Karpas-422 (cell line): Measurements from ENCODE around the gene TEX2. TPM values are rescaled to one million over a fixed set of nuclear protein-coding genes. Genes with fewer than 3 reads are reported as not detected.
"Not testable (repeated sequence)": the region's sequence is repeated elsewhere in the genome, so short reads cannot be mapped to it uniquely, and the experiment has no call there.

Experiments
- DNase-seq: peaks from one replicate; pipeline ENCODE4 v3.0.0-alpha.2; 2015
- H2AFZ ChIP-seq: fragments of 200-600 bp; sonication (generic); 2 replicates; pipeline ENCODE4 v1.6.1; 2014; ENCODE audit warnings: antibody characterized with exemption, low read length, mixed read lengths
- H3K27ac ChIP-seq: fragments of 200-600 bp; sonication (generic); 2 replicates; pipeline ENCODE4 v1.5.1; 2014; ENCODE audit warnings: mild to moderate bottlenecking, low read length, moderate library complexity
- H3K27me3 ChIP-seq: fragments of 200-600 bp; sonication (generic); 2 replicates; pipeline ENCODE4 v1.6.1; 2014; ENCODE audit warnings: low read length, mixed read lengths
- H3K36me3 ChIP-seq: fragments of 200-600 bp; sonication (generic); 2 replicates; pipeline ENCODE4 v1.6.1; 2014; ENCODE audit warnings: low read length, mixed read lengths; ENCODE audit not compliant: insufficient read depth
- H3K4me1 ChIP-seq: fragments of 200-600 bp; sonication (generic); 2 replicates; pipeline ENCODE4 v1.6.1; 2014; ENCODE audit warnings: mild to moderate bottlenecking, low read length, mixed read lengths
- H3K4me2 ChIP-seq: fragments of 200-600 bp; sonication (generic); 2 replicates; pipeline ENCODE4 v1.6.1; 2014; ENCODE audit warnings: low read length, low read depth, mild to moderate bottlenecking; ENCODE audit not compliant: poor library complexity, severe bottlenecking
- H3K4me3 ChIP-seq: fragments of 200-600 bp; sonication (generic); 2 replicates; pipeline ENCODE4 v1.5.1; 2014; ENCODE audit warnings: mild to moderate bottlenecking, antibody characterized with exemption, low read length, mixed read lengths
- H3K79me2 ChIP-seq: fragments of 200-600 bp; sonication (generic); 2 replicates; pipeline ENCODE4 v1.6.1; 2014; ENCODE audit warnings: mild to moderate bottlenecking, low read length, mixed read lengths
- H3K9ac ChIP-seq: fragments of 200-600 bp; sonication (generic); 2 replicates; pipeline ENCODE4 v1.6.0; 2014; ENCODE audit warnings: low read length
- H3K9me2 ChIP-seq: fragments of 200-600 bp; sonication (generic), shearing (Covaris generic); replicated peaks from 2 replicates; pipeline ENCODE4 v1.6.0; 2014; ENCODE audit warnings: mild to moderate bottlenecking, low read length, moderate library complexity; ENCODE audit not compliant: insufficient read depth
- H3K9me3 ChIP-seq: fragments of 300-700, 200-600 bp; sonication (generic); 2 replicates; pipeline ENCODE4 v1.6.1; 2014; ENCODE audit warnings: low read length, mixed read lengths
- H4K20me1 ChIP-seq: fragments of 200-600 bp; sonication (generic); 2 replicates; pipeline ENCODE4 v1.6.1; 2014; ENCODE audit warnings: mild to moderate bottlenecking, antibody characterized with exemption, low read length, low read depth; ENCODE audit not compliant: insufficient read depth
- total RNA-seq: library from RNA; depleted of rRNA; stranded (reverse); fragments of >200 nt; shearing (Covaris generic); gene quantifications from 2 replicates; pipeline ENCODE4 v1.2.3, GENCODE V29; 2014; ENCODE audit warnings: low replicate concordance

TEX2 gene
- total RNA-seq, 1 experiment from 2014 or later, result 5.5 TPM

- Histone ChIP-seq H3K79me2 (no peaks in the 10 kb centered on the region), H3K4me2 (no peak overlapping the region)
Observed at GRCh38 chr17:64180089-64181073, 82.7 kb downstream of the TEX2 start.

GRCh38 chr17:64179024-64179423 lies 84.0 kb downstream of the TEX2 start:
- not testable (repeated sequence) for H3K36me3 ChIP-seq, H3K79me2 ChIP-seq, H3K9me3 ChIP-seq, H3K9me2 ChIP-seq, H3K9ac ChIP-seq, H3K27ac ChIP-seq, H3K27me3 ChIP-seq, H3K4me3 ChIP-seq, DNase-seq, H4K20me1 ChIP-seq, H3K4me2 ChIP-seq, H3K4me1 ChIP-seq, H2AFZ ChIP-seq

More at GRCh38 chr17:64180089-64181073, 82.7 kb downstream of the TEX2 start:
- no peak for DNase-seq
- H3K9me3 ChIP-seq, result no peaks in the 10 kb centered on the region
- H3K9me2 ChIP-seq, result no peaks in the 10 kb centered on the region
- no peaks in the 10 kb centered on the region for H3K27me3 ChIP-seq
- H3K36me3 ChIP-seq, result no peaks in the 10 kb centered on the region
- no peak overlapping the region for H3K27ac ChIP-seq
- no peak overlapping the region for H3K9ac ChIP-seq
- H3K4me3 ChIP-seq, result no peak overlapping the region
- H2AFZ ChIP-seq, result no peak overlapping the region
- no peaks in the 10 kb centered on the region for H3K4me1 ChIP-seq
- no peaks in the 10 kb centered on the region for H4K20me1 ChIP-seq

- Histone ChIP-seq H3K9me2 (no peaks in the 10 kb centered on the region), H3K4me1 (no peaks in the 10 kb centered on the region), H2AFZ (no peak overlapping the region), H3K9me3 (no peaks in the 10 kb centered on the region), H3K79me2 (no peaks in the 10 kb centered on the region), H3K27me3 (no peaks in the 10 kb centered on the region), H3K36me3 (no peaks in the 10 kb centered on the region), H3K4me3 (no peak overlapping the region), H3K27ac (no peak overlapping the region), H3K9ac (no peak overlapping the region), H3K4me2 (no peak overlapping the region), H4K20me1 (no peaks in the 10 kb centered on the region)
- DNase-seq, result no peak
Observed at GRCh38 chr17:64178011-64178825, 84.8 kb downstream of the TEX2 start.

- no peaks in the 10 kb centered on the region for H4K20me1 ChIP-seq
- no peak overlapping the region for H3K4me2 ChIP-seq
- no peak overlapping the region for H3K27ac ChIP-seq
- no peak overlapping the region for H2AFZ ChIP-seq
- H3K4me3 ChIP-seq, result no peak overlapping the region
- no peaks in the 10 kb centered on the region for H3K27me3 ChIP-seq
- no peaks in the 10 kb centered on the region for H3K36me3 ChIP-seq
- H3K9me3 ChIP-seq, result no peaks in the 10 kb centered on the region
- H3K4me1 ChIP-seq, result no peaks in the 10 kb centered on the region
- H3K9me2 ChIP-seq, result no peaks in the 10 kb centered on the region
- H3K9ac ChIP-seq, result no peak overlapping the region
- H3K79me2 ChIP-seq, result no peaks in the 10 kb centered on the region
- DNase-seq, result no peak
Observed at GRCh38 chr17:64177311-64178010, 85.6 kb downstream of the TEX2 start.

- H3K4me1 ChIP-seq, result no peaks in the 10 kb centered on the region
- DNase-seq, result no peak
- H3K4me3 ChIP-seq, result no peak overlapping the region
- no peaks in the 10 kb centered on the region for H3K27me3 ChIP-seq
- no peaks in the 10 kb centered on the region for H3K79me2 ChIP-seq
- no peaks in the 10 kb centered on the region for H3K36me3 ChIP-seq
- no peaks in the 10 kb centered on the region for H4K20me1 ChIP-seq
- H3K27ac ChIP-seq, result no peak overlapping the region
- no peak overlapping the region for H3K9ac ChIP-seq
- no peaks in the 10 kb centered on the region for H3K9me3 ChIP-seq
- H2AFZ ChIP-seq, result no peak overlapping the region
- H3K4me2 ChIP-seq, result no peak overlapping the region
- no peaks in the 10 kb centered on the region for H3K9me2 ChIP-seq
Observed at GRCh38 chr17:64176556-64176955, 86.5 kb downstream of the TEX2 start.

- Histone ChIP-seq H3K4me3 (no peak overlapping the region), H3K4me2 (no peak overlapping the region), H3K9me2 (no peaks in the 10 kb centered on the region), H3K36me3 (no peaks in the 10 kb centered on the region), H3K9ac (no peak overlapping the region), H3K4me1 (no peaks in the 10 kb centered on the region), H2AFZ (no peak overlapping the region), H4K20me1 (no peaks in the 10 kb centered on the region), H3K9me3 (no peaks in the 10 kb centered on the region), H3K27ac (no peak overlapping the region), H3K79me2 (no peaks in the 10 kb centered on the region), H3K27me3 (no peaks in the 10 kb centered on the region)
- DNase-seq, result no peak
Observed at GRCh38 chr17:64174686-64175456, 88.2 kb downstream of the TEX2 start.

GRCh38 chr17:64173646-64174045 lies 89.4 kb downstream of the TEX2 start:
- no peak overlapping the region for H3K4me3 ChIP-seq
- H3K4me1 ChIP-seq, result no peaks in the 10 kb centered on the region
- no peak overlapping the region for H2AFZ ChIP-seq
- no peak overlapping the region for H3K9ac ChIP-seq
- H3K36me3 ChIP-seq, result no peaks in the 10 kb centered on the region
- H3K27ac ChIP-seq, result no peak overlapping the region
- no peaks in the 10 kb centered on the region for H3K79me2 ChIP-seq
- H4K20me1 ChIP-seq, result no peaks in the 10 kb centered on the region
- no peak for DNase-seq
- H3K9me3 ChIP-seq, result no peaks in the 10 kb centered on the region
- H3K27me3 ChIP-seq, result no peaks in the 10 kb centered on the region
- no peak overlapping the region for H3K4me2 ChIP-seq
- no peaks in the 10 kb centered on the region for H3K9me2 ChIP-seq
